Liver (tissue), 9 donors: Measurements from ENCODE around the gene GPR137C. TPM values are rescaled to one million over a fixed set of nuclear protein-coding genes. Genes with fewer than 3 reads are reported as not detected.

Experiments used
- DNase-seq: peaks from one replicate; pipeline ENCODE4 v3.0.0-alpha.2; 2017; ENCODE audit warnings: low spot score
- H3K27ac ChIP-seq, 2 donors: one replicate each; pipeline ENCODE4 v1.7.0; 2013; ENCODE audit warnings: inconsistent platforms in 2 of 2, low read length in 2 of 2, control low read depth in 1 of 2, low read depth in 1 of 2, mild to moderate bottlenecking in 1 of 2
- H3K27me3 ChIP-seq, 4 donors: one replicate each; pipeline versions ENCODE4 v1.6.1 to v1.7.0; 2013; ENCODE audit warnings: low read length in 3 of 4, inconsistent platforms in 1 of 4, mild to moderate bottlenecking in 1 of 4, moderate library complexity in 1 of 4; ENCODE audit not compliant: control insufficient read depth in 4 of 4, insufficient read depth in 4 of 4
- H3K36me3 ChIP-seq, 4 donors: one replicate each; pipeline versions ENCODE4 v1.6.1 to v1.7.0; 2013; ENCODE audit warnings: low read length in 3 of 4, mild to moderate bottlenecking in 3 of 4, low read depth in 1 of 4, moderate library complexity in 1 of 4; ENCODE audit not compliant: control insufficient read depth in 4 of 4, insufficient read depth in 3 of 4
- H3K4me1 ChIP-seq, 4 donors: one replicate each; pipeline versions ENCODE4 v1.6.1 to v1.7.0; 2013; ENCODE audit warnings: low read length in 3 of 4, mild to moderate bottlenecking in 3 of 4, moderate library complexity in 1 of 4; ENCODE audit not compliant: control insufficient read depth in 4 of 4, insufficient read depth in 4 of 4
- H3K4me3 ChIP-seq, 3 donors: one replicate each; pipeline versions ENCODE4 v1.6.1 to v1.7.0; 2013; ENCODE audit warnings: low read length in 3 of 3, control low read depth in 1 of 3, low read depth in 1 of 3, mild to moderate bottlenecking in 1 of 3
- H3K9ac ChIP-seq, 2 donors: one replicate each; pipeline ENCODE4 v1.7.0; 2013; ENCODE audit warnings: low read length in 2 of 2, mild to moderate bottlenecking in 2 of 2, moderate library complexity in 2 of 2, control low read depth in 1 of 2, low read depth in 1 of 2
- H3K9me3 ChIP-seq, 4 donors: one replicate each; pipeline versions ENCODE4 v1.6.1 to v1.7.0; 2013; ENCODE audit warnings: low read length in 3 of 4; ENCODE audit not compliant: control insufficient read depth in 4 of 4
- ATF3 ChIP-seq: IDR thresholded peaks from 2 replicates; pipeline ENCODE4 v1.6.1; 2016; ENCODE audit warnings: antibody characterized with exemption
- CTCF ChIP-seq: fragments of 150-350 bp; IDR thresholded peaks from 2 replicates; pipeline ENCODE4 v1.5.1; 2017; ENCODE audit warnings: improper control_type of control experiment, low read depth, low read length; ENCODE audit not compliant: missing input control
- EGR1 ChIP-seq, 2 donors: IDR thresholded peaks; 2 replicates each; pipeline ENCODE4 v1.6.1; 2016 to 2018; ENCODE audit warnings: antibody characterized with exemption in 2 of 2, low read depth in 2 of 2
- FOXA1 ChIP-seq: IDR thresholded peaks from 2 replicates; pipeline ENCODE4 v1.6.1; 2016; ENCODE audit warnings: antibody characterized with exemption
- FOXA2 ChIP-seq: IDR thresholded peaks from 2 replicates; pipeline ENCODE4 v1.6.1; 2016; ENCODE audit warnings: antibody characterized with exemption
- GABPA ChIP-seq, 2 donors: IDR thresholded peaks in 1 of 2; conservative IDR thresholded peaks in 1 of 2; 2 replicates each; pipeline ENCODE4 v1.6.1; 2016; ENCODE audit warnings: antibody characterized with exemption in 2 of 2, mild to moderate bottlenecking in 1 of 2, moderate library complexity in 1 of 2
- JUND ChIP-seq, 2 donors: IDR thresholded peaks; 2 replicates each; pipeline ENCODE4 v1.6.1; 2016; ENCODE audit warnings: antibody characterized with exemption in 2 of 2
- MAX ChIP-seq: IDR thresholded peaks from 2 replicates; pipeline ENCODE4 v1.6.1; 2016; ENCODE audit warnings: antibody characterized with exemption
- NR2F2 ChIP-seq: IDR thresholded peaks from 2 replicates; pipeline ENCODE4 v1.6.1; 2016; ENCODE audit warnings: antibody characterized with exemption
- RAD21 ChIP-seq, 2 donors: IDR thresholded peaks; 2 replicates each; pipeline ENCODE4 v1.6.1; 2016; ENCODE audit warnings: antibody characterized with exemption in 2 of 2, mild to moderate bottlenecking in 2 of 2
- REST ChIP-seq: IDR thresholded peaks from 2 replicates; pipeline ENCODE4 v1.6.1; 2016; ENCODE audit warnings: antibody characterized with exemption, mild to moderate bottlenecking
- RXRA ChIP-seq, 2 donors: IDR thresholded peaks; 2 replicates each; pipeline ENCODE4 v1.6.1; 2017 to 2018; ENCODE audit warnings: antibody characterized with exemption in 2 of 2, mild to moderate bottlenecking in 1 of 2
- SP1 ChIP-seq: IDR thresholded peaks from 2 replicates; pipeline ENCODE4 v1.6.1; 2018; ENCODE audit warnings: antibody characterized with exemption, mild to moderate bottlenecking
- ZBTB33 ChIP-seq: IDR thresholded peaks from 2 replicates; pipeline ENCODE4 v1.6.1; 2016; ENCODE audit warnings: antibody characterized with exemption
- WGBS: extraction: QIAGEN DNeasy Blood & Tissue Kit; methylation state at CpG from one replicate; pipeline ENCODE4 v1.1.7; 2013; 5-methylcytosine and 5-hydroxymethylcytosine counted together
- polyA plus RNA-seq, 2 donors: library from polyadenylated mRNA; stranded (reverse) in 1 of 2; unstranded in 1 of 2; fragments of 200-250 nt in 1 of 2; fragments of >200 nt in 1 of 2; fragmentation: Nextera tagmentation in 1 of 2; extraction: Ambion mirVana in 1 of 2; gene quantifications; one replicate each; pipeline versions ENCODE4 v1.2.1 to v1.2.3, GENCODE V29; 2013 to 2015
- total RNA-seq, 2 donors: library from RNA; depleted of rRNA; stranded (reverse); fragments of >200 nt; gene quantifications; one replicate each; pipeline ENCODE4 v1.2.3, GENCODE V29; 2014
- donor health status: healthy.
- donor health status: healthy.
- donor health status: healthy.
- donor health status: healthy.
- donor health status: healthy.

Gene GPR137C
- total and polyA plus RNA-seq, 4 donors = 0.14 to 1.3 (median 0.33) TPM

GRCh38 chr14:52660325-52660724 is 107.7 kb downstream of the GPR137C start:
- H3K4me3 ChIP-seq = no peak overlapping the region
- H3K9ac ChIP-seq = no peak overlapping the region
- H3K9me3 ChIP-seq = no peaks in the 10 kb centered on the region
- no peak for DNase-seq
- TF ChIP-seq FOXA2 (no peak), CTCF (no peak), RAD21 (IDR thresholded peaks at IDR 0.05) (no peak), REST (no peak), GABPA (IDR thresholded peaks at IDR 0.05 in 1 of 2, conservative IDR thresholded peaks at IDR 0.05 in 1 of 2) (no peak), ATF3 (no peak), NR2F2 (no peak), EGR1 (IDR thresholded peaks at IDR 0.05; ENCODE audit: low read depth in 2 of 2) (no peak), JUND (IDR thresholded peaks at IDR 0.05) (no peak), RXRA (IDR thresholded peaks at IDR 0.05) (no peak), FOXA1 (no peak), ZBTB33 (no peak)
- H3K4me1 ChIP-seq = no peaks in the 10 kb centered on the region
- H3K36me3 ChIP-seq = peaks cover 5 to 25% (median 14%) of the 10 kb centered on the region in 4 donors
- no peak overlapping the region for H3K27ac ChIP-seq
- no peaks in the 10 kb centered on the region for H3K27me3 ChIP-seq

- H3K4me3 ChIP-seq = no peak overlapping the region
- peaks cover 5 to 28% (median 17%) of the 10 kb centered on the region in 4 donors for H3K36me3 ChIP-seq
- no peaks in the 10 kb centered on the region for H3K27me3 ChIP-seq
- no peak overlapping the region for H3K27ac ChIP-seq
- no peak for TF ChIP-seq MAX
- no peak for TF ChIP-seq FOXA2
- TF ChIP-seq SP1 = no peak
- TF ChIP-seq ATF3 = no peak
- no peak for DNase-seq
- H3K9me3 ChIP-seq = no peaks in the 10 kb centered on the region
- H3K9ac ChIP-seq = no peak overlapping the region
- WGBS = 92% methylated on average over 1 of the region's 1 CpG
- H3K4me1 ChIP-seq = no peaks in the 10 kb centered on the region
Observed at GRCh38 chr14:52660832-52661231, 108.2 kb downstream of the GPR137C start.
